Osteoblast (primary cell): ENCODE measurements around the gene CRHR1. TPM values are rescaled to one million over a fixed set of nuclear protein-coding genes. Genes with fewer than 3 reads are reported as not detected.

Source experiments
- DNase-seq: peaks from one replicate; pipeline ENCODE4 v3.0.0; 2011; ENCODE audit warnings: low spot score, mixed read lengths; ENCODE audit not compliant: insufficient read length; ENCODE audit errors: missing footprints
- H2AFZ ChIP-seq: 2 replicates; pipeline ENCODE4 v1.6.0; 2011; ENCODE audit warnings: mild to moderate bottlenecking, low read length
- H3K27ac ChIP-seq: 2 replicates; pipeline ENCODE4 v1.5.1; 2011; ENCODE audit warnings: mild to moderate bottlenecking, low read depth, low read length, moderate library complexity
- H3K27me3 ChIP-seq: 2 replicates; pipeline ENCODE4 v1.6.0; 2012; ENCODE audit warnings: mild to moderate bottlenecking, control low read depth, inconsistent platforms, low read length, moderate library complexity; ENCODE audit not compliant: insufficient read depth
- H3K36me3 ChIP-seq: 2 replicates; pipeline ENCODE4 v1.5.1; 2011; ENCODE audit warnings: mild to moderate bottlenecking, low read length, control low read depth, moderate library complexity; ENCODE audit not compliant: insufficient read depth
- H3K4me1 ChIP-seq: 2 replicates; pipeline ENCODE4 v1.5.1; 2011; ENCODE audit warnings: mild to moderate bottlenecking, low read length, control low read depth, moderate library complexity; ENCODE audit not compliant: insufficient read depth
- H3K4me2 ChIP-seq: 2 replicates; pipeline ENCODE4 v1.6.0; 2011; ENCODE audit warnings: mild to moderate bottlenecking, low read length; ENCODE audit not compliant: insufficient read depth
- H3K4me3 ChIP-seq: fragments of 200-600 bp; sonication (generic); 3 replicates; pipeline ENCODE4 v1.5.1; 2012; ENCODE audit warnings: mild to moderate bottlenecking, low read length, inconsistent platforms; ENCODE audit not compliant: insufficient read depth
- H3K79me2 ChIP-seq: 2 replicates; pipeline ENCODE4 v1.6.0; 2012; ENCODE audit warnings: mild to moderate bottlenecking, low read length, control low read depth, inconsistent platforms; ENCODE audit not compliant: insufficient read depth
- H3K9me3 ChIP-seq: 2 replicates; pipeline ENCODE4 v1.5.1; 2011; ENCODE audit warnings: low read depth, low read length, control low read depth
- H4K20me1 ChIP-seq: 2 replicates; pipeline ENCODE4 v1.6.0; 2012; ENCODE audit warnings: mild to moderate bottlenecking, low read length, control low read depth; ENCODE audit not compliant: insufficient read depth
- CTCF ChIP-seq: IDR thresholded peaks from 2 replicates; pipeline ENCODE4 v1.5.1; 2011; ENCODE audit warnings: mild to moderate bottlenecking, low read depth, low read length, moderate library complexity; ENCODE audit errors: extremely low read depth
- total RNA-seq: library from RNA; depleted of rRNA; stranded (reverse); fragments of >200 nt; gene quantifications from 2 replicates; pipeline ENCODE4 v1.2.3, GENCODE V29; 2012

The CRHR1 gene
- total RNA-seq, 1 donor: not detected

GRCh38 chr17:45755050-45755449, 29.1 kb upstream of the CRHR1 start:
- H4K20me1 ChIP-seq: no peaks in the 10 kb centered on the region

GRCh38 chr17:45756266-45756991, 27.7 kb upstream of the CRHR1 start:
- DNase-seq: no peak
- Histone ChIP-seq H3K9me3 (no peaks in the 10 kb centered on the region), H2AFZ (no peak overlapping the region), H3K4me3 (no peak overlapping the region), H3K4me2 (no peak overlapping the region), H4K20me1 (no peaks in the 10 kb centered on the region), H3K27ac (no peak overlapping the region), H3K27me3 (peaks cover 13% of the 10 kb centered on the region), H3K36me3 (no peaks in the 10 kb centered on the region), H3K4me1 (no peaks in the 10 kb centered on the region), H3K79me2 (no peaks in the 10 kb centered on the region)
- no peak for TF ChIP-seq CTCF

More at GRCh38 chr17:45755050-45755449, 29.1 kb upstream of the CRHR1 start:
- peaks cover 16% of the 10 kb centered on the region for H3K27me3 ChIP-seq
- H3K4me2 ChIP-seq: no peak overlapping the region
- no peak for DNase-seq
- no peak overlapping the region for H2AFZ ChIP-seq
- H3K36me3 ChIP-seq: no peaks in the 10 kb centered on the region
- H3K27ac ChIP-seq: no peak overlapping the region
- no peak for TF ChIP-seq CTCF
- H3K9me3 ChIP-seq: no peaks in the 10 kb centered on the region
- no peaks in the 10 kb centered on the region for H3K4me1 ChIP-seq
- no peak overlapping the region for H3K4me3 ChIP-seq
- no peaks in the 10 kb centered on the region for H3K79me2 ChIP-seq

GRCh38 chr17:45757431-45758218, 26.5 kb upstream of the CRHR1 start:
- H3K27ac ChIP-seq: no peak overlapping the region
- no peak for DNase-seq
- no peak overlapping the region for H2AFZ ChIP-seq
- H3K9me3 ChIP-seq: no peaks in the 10 kb centered on the region
- peaks cover 13% of the 10 kb centered on the region for H3K27me3 ChIP-seq
- no peak overlapping the region for H3K4me2 ChIP-seq
- H3K79me2 ChIP-seq: no peaks in the 10 kb centered on the region
- H3K4me3 ChIP-seq: no peak overlapping the region
- no peaks in the 10 kb centered on the region for H3K4me1 ChIP-seq
- H4K20me1 ChIP-seq: no peaks in the 10 kb centered on the region
- no peaks in the 10 kb centered on the region for H3K36me3 ChIP-seq
- no peak for TF ChIP-seq CTCF

- TF ChIP-seq CTCF: no peak
- Histone ChIP-seq H3K27ac (no peak overlapping the region), H3K27me3 (peaks cover 11% of the 10 kb centered on the region)
Observed at GRCh38 chr17:45758544-45758943, 25.6 kb upstream of the CRHR1 start.

More at GRCh38 chr17:45758544-45758943, 25.6 kb upstream of the CRHR1 start:
- DNase-seq: no peak
- no peak overlapping the region for H2AFZ ChIP-seq
- H3K4me3 ChIP-seq: no peak overlapping the region
- no peak overlapping the region for H3K4me2 ChIP-seq
- H3K9me3 ChIP-seq: no peaks in the 10 kb centered on the region
- H4K20me1 ChIP-seq: no peaks in the 10 kb centered on the region
- no peaks in the 10 kb centered on the region for H3K36me3 ChIP-seq
- no peaks in the 10 kb centered on the region for H3K79me2 ChIP-seq
- no peaks in the 10 kb centered on the region for H3K4me1 ChIP-seq
